K562 (cell line): Measurements from ENCODE around the gene SH2D7. TPM values are rescaled to one million over a fixed set of nuclear protein-coding genes. Genes with fewer than 3 reads are reported as not detected.

Experiments
- ATAC-seq: fragments of 200-7000 bp; cut with Tn5 transposase; 3 replicates; pipeline ENCODE4 v1.9.1; 2020; ENCODE audit warnings: moderate library complexity
- BruUV-seq: library from RNA; stranded (reverse); fragments of 400-500 nt; replicated peaks from 2 replicates; lab custom pipeline; 2021; lab: Mats Ljungman, UMichigan
- CTCF ChIA-PET: fragments of 300-600 bp; formaldehyde crosslinking; extraction: SDS; loops from one replicate; lab custom pipeline; 2021; ENCODE audit warnings: low intra/inter-chr PET ratio; lab: Yijun Ruan, JAX
- POLR2A ChIA-PET: fragments of 300-600, 350-650 bp; sonication (Branson Sonifier 250); formaldehyde crosslinking; extraction: SDS; loops from one replicate; lab custom pipeline; 2021; ENCODE audit warnings: antibody characterized with exemption, inconsistent platforms; lab: Yijun Ruan, JAX
- DNase-seq, 4 experiments: peaks; one replicate each; pipeline versions ENCODE4 v3.0.0 to v3.0.0-alpha.2; 2011 to 2018; ENCODE audit warnings: low spot score in 3 of 4, mixed read lengths in 3 of 4; ENCODE audit errors: extremely low read depth in 1 of 4
- FAIRE-seq: peaks from 2 replicates; lab custom pipeline; 2011; peaks lifted over from hg19 to GRCh38; lab: Jason Lieb, UNC
- H2AFZ ChIP-seq: 2 replicates; pipeline ENCODE4 v1.6.0; 2011; ENCODE audit warnings: low read depth, low read length, control low read depth, inconsistent platforms
- H3K27ac ChIP-seq: fragments of 200-600 bp; 3 replicates; pipeline ENCODE4 v1.8.0; 2011; ENCODE audit warnings: low read depth, mild to moderate bottlenecking, control low read depth, inconsistent platforms, low read length, moderate library complexity, mixed read lengths; ENCODE audit errors: extremely low read depth
- H3K27me3 ChIP-seq, 2 experiments: fragments of 300-600 bp in 1 of 2; 2 replicates in 1 of 2; 3 replicates in 1 of 2; pipeline versions ENCODE4 v1.6.0 to v1.8.0; 2011; ENCODE audit warnings: inconsistent platforms in 2 of 2, low read length in 2 of 2, mild to moderate bottlenecking in 1 of 2, mixed read lengths in 1 of 2, moderate library complexity in 1 of 2; ENCODE audit not compliant: control insufficient read depth in 2 of 2, insufficient read depth in 2 of 2
- H3K36me3 ChIP-seq: fragments of 300-600 bp; 3 replicates; pipeline ENCODE4 v1.8.0; 2011; ENCODE audit warnings: mild to moderate bottlenecking, low read length, inconsistent platforms; ENCODE audit not compliant: control insufficient read depth, insufficient read depth
- H3K4me1 ChIP-seq, 2 experiments: fragments of 200-600 bp in 1 of 2; replicated peaks in 1 of 2; 2 replicates in 1 of 2; 3 replicates in 1 of 2; pipeline versions ENCODE4 v1.5.1 to v1.8.0; 2011; ENCODE audit warnings: inconsistent platforms in 2 of 2, low read length in 2 of 2, mild to moderate bottlenecking in 1 of 2, mixed read lengths in 1 of 2, moderate library complexity in 1 of 2; ENCODE audit not compliant: control insufficient read depth in 2 of 2, insufficient read depth in 2 of 2
- H3K4me2 ChIP-seq: 2 replicates; pipeline ENCODE4 v1.6.1; 2011; ENCODE audit warnings: low read length, control low read depth, inconsistent platforms, mixed read lengths; ENCODE audit not compliant: insufficient read depth
- H3K4me3 ChIP-seq: fragments of 200-600 bp; sonication (generic), shearing (Covaris generic); 2 replicates; pipeline ENCODE4 v1.5.1; 2016; ENCODE audit warnings: control low read depth, inconsistent platforms
- H3K79me2 ChIP-seq: fragments of 200-600 bp; 3 replicates; pipeline ENCODE4 v1.8.0; 2011; ENCODE audit warnings: low read length, inconsistent platforms; ENCODE audit not compliant: control insufficient read depth, insufficient read depth
- H3K9ac ChIP-seq, 2 experiments: 2 replicates each; pipeline versions ENCODE4 v1.6.0 to v1.6.1; 2011; ENCODE audit warnings: low read depth in 2 of 2, low read length in 2 of 2, control low read depth in 1 of 2, inconsistent platforms in 1 of 2, mild to moderate bottlenecking in 1 of 2, mixed read lengths in 1 of 2; ENCODE audit not compliant: insufficient read depth in 1 of 2
- H3K9me1 ChIP-seq: one replicate; pipeline ENCODE4 v1.6.0; 2011; ENCODE audit warnings: inconsistent platforms, mild to moderate bottlenecking, low read length, moderate library complexity; ENCODE audit not compliant: control insufficient read depth, insufficient read depth
- H3K9me3 ChIP-seq: replicated peaks from 2 replicates; pipeline ENCODE4 v1.5.1; 2011; ENCODE audit warnings: low read depth, low read length, inconsistent platforms; ENCODE audit not compliant: control insufficient read depth, insufficient read depth
- H4K20me1 ChIP-seq: replicated peaks from 2 replicates; pipeline ENCODE4 v1.6.1; 2011; ENCODE audit warnings: low read length, inconsistent platforms, mixed read lengths; ENCODE audit not compliant: control insufficient read depth, insufficient read depth
- ARHGAP35 ChIP-seq: fragments of 450-650 bp; IDR thresholded peaks from 2 replicates; pipeline ENCODE4 v1.6.1; 2018; ENCODE audit not compliant: partially characterized antibody
- ELF4 ChIP-seq: fragments of 450-650 bp; formaldehyde crosslinking; IDR thresholded peaks from 2 replicates; pipeline ENCODE4 v1.4.0; 2022; ENCODE audit warnings: missing genetic modification characterization
- GABPA ChIP-seq: fragments of 200-800 bp; sonication (Bioruptor generic); conservative IDR thresholded peaks from 2 replicates; pipeline ENCODE4 v1.6.1; 2016; ENCODE audit warnings: low read depth, missing genetic modification characterization, missing compliant biosample characterization
- GATAD2A ChIP-seq: fragments of 450-650 bp; IDR thresholded peaks from 2 replicates; pipeline ENCODE4 v1.6.1; 2017
- HDGF ChIP-seq: fragments of 450-650 bp; IDR thresholded peaks from 2 replicates; pipeline ENCODE4 v1.6.1; 2016
- HIVEP1 ChIP-seq: fragments of 250-450 bp; sonication (Bioruptor Pico); IDR thresholded peaks from 2 replicates; pipeline ENCODE4 v1.4.0; 2020; ENCODE audit warnings: mild to moderate bottlenecking
- IRF1 ChIP-seq: sonication (generic); formaldehyde crosslinking; IDR thresholded peaks from 2 replicates; pipeline ENCODE4 v1.8.0; 2022; ENCODE audit warnings: missing genetic modification reagents, mild to moderate bottlenecking, borderline replicate concordance
- MTA1 ChIP-seq: fragments of 450-650 bp; IDR thresholded peaks from 2 replicates; pipeline ENCODE4 v1.6.1; 2017; ENCODE audit warnings: borderline replicate concordance
- NCOA6 ChIP-seq: fragments of 450-650 bp; IDR thresholded peaks from 2 replicates; pipeline ENCODE4 v1.6.1; 2017; ENCODE audit warnings: mild to moderate bottlenecking
- NELFE ChIP-seq: IDR thresholded peaks from 2 replicates; pipeline ENCODE4 v1.6.1; 2011; ENCODE audit warnings: mild to moderate bottlenecking; ENCODE audit not compliant: insufficient read depth, insufficient read length
- NFE2L1 ChIP-seq: fragments of 450-650 bp; IDR thresholded peaks from 2 replicates; pipeline ENCODE4 v1.6.1; 2016; ENCODE audit warnings: missing genetic modification characterization, low read depth, mild to moderate bottlenecking, missing compliant biosample characterization, moderate library complexity, borderline replicate concordance
- PREB ChIP-seq: sonication (generic); formaldehyde crosslinking; IDR thresholded peaks from 2 replicates; pipeline ENCODE4 v1.8.1; 2023; ENCODE audit warnings: mild to moderate bottlenecking, missing genetic modification reagents
- SREBF1 ChIP-seq: fragments of 150-350 bp; IDR thresholded peaks from 2 replicates; pipeline ENCODE4 v1.6.1; 2014; ENCODE audit warnings: antibody characterized with exemption, low read depth, low read length, borderline replicate concordance
- SRSF3 ChIP-seq: fragments of 200-400 bp; formaldehyde crosslinking; IDR thresholded peaks from 2 replicates; pipeline ENCODE4 v1.6.1; 2016; ENCODE audit warnings: mild to moderate bottlenecking, low read length, moderate library complexity; ENCODE audit not compliant: insufficient read depth
- TCF7L2 ChIP-seq: fragments of 150-350 bp; IDR thresholded peaks from 2 replicates; pipeline ENCODE4 v1.6.1; 2016; ENCODE audit warnings: low read depth, mild to moderate bottlenecking, low read length, moderate library complexity
- ZNF354B ChIP-seq: fragments of 250-450 bp; sonication (Bioruptor Pico); IDR thresholded peaks from 2 replicates; pipeline ENCODE4 v1.4.0; 2020
- ZNF79 ChIP-seq: fragments of 250-450 bp; sonication (Bioruptor Pico); IDR thresholded peaks from 2 replicates; pipeline ENCODE4 v1.4.0; 2020; ENCODE audit warnings: low read depth, mild to moderate bottlenecking, moderate library complexity
- WGBS: fragments of 100-300 bp; shearing (Covaris generic); methylation state at CpG from one replicate; pipeline ENCODE4 v1.1.6; 2016; ENCODE audit warnings: low coverage, mixed read lengths; ENCODE audit not compliant: insufficient coverage; ENCODE audit errors: missing lambda C conversion rate; 5-methylcytosine and 5-hydroxymethylcytosine counted together
- in situ Hi-C: fragments of 300-500 bp; cut with MboI; formaldehyde crosslinking; loops from 4 replicates; pipeline ENCODE4 v1.15.0; 2018; ENCODE audit warnings: inconsistent platforms, mixed read lengths
- intact Hi-C: fragments of 100-400 bp; cut with micrococcal nuclease; formaldehyde crosslinking; loops from 2 replicates; pipeline ENCODE4 v1.14.2; 2022
- polyA plus RNA-seq, 8 experiments: library from polyadenylated mRNA; depleted of rRNA in 4 of 8; stranded (reverse) in 5 of 8; unstranded in 3 of 8; fragments of >200 nt; fragmentation: Nextera tagmentation in 2 of 8; fragmentation: Illumina TruSeq in 1 of 8; extraction: Ambion mirVana in 2 of 8; extraction: Trizol in 1 of 8; gene quantifications; 2 replicates each; pipeline versions ENCODE4 v1.2.1 to v1.2.3, GENCODE V29; 2011 to 2014; ENCODE audit warnings: inconsistent platforms in 1 of 8, missing spikeins in 1 of 8
- total RNA-seq, 7 experiments: library from RNA; depleted of rRNA in 6 of 7; stranded (reverse); fragments of >200 nt in 6 of 7; fragmentation: Illumina TruSeq in 2 of 7; extraction: Trizol in 2 of 7; gene quantifications; 2 replicates each; pipeline versions ENCODE4 v1.2.1 to v1.2.3, GENCODE V29; 2011 to 2021; ENCODE audit warnings: low replicate concordance in 1 of 7

SH2D7 gene
- total and polyA plus RNA-seq, 9 of the 15 experiments (the other 6 are each of a cell fraction or from before 2014, with no cell fraction given): not detected

- BruUV-seq: no TSS peak
- H3K36me3 ChIP-seq: peaks cover 9% of the 10 kb centered on the region; the same call in 2 of the 3 replicates
- CTCF ChIA-PET: no interaction called here
Observed at GRCh38 chr15:78050826-78051225, 41.5 kb upstream of the SH2D7 start.

GRCh38 chr15:78051596-78051995 is 40.8 kb upstream of the SH2D7 start:
- Histone ChIP-seq H3K4me2 (no peak overlapping the region), H3K9me1 (no peaks in the 10 kb centered on the region), H3K27ac (no peak overlapping the region), H4K20me1 (peaks cover 5% of the 10 kb centered on the region; the same call in 1 of the 2 replicates), H2AFZ (no peak overlapping the region), H3K79me2 (no peaks in the 10 kb centered on the region), H3K9me3 (no peaks in the 10 kb centered on the region), H3K27me3 (no peaks in the 10 kb centered on the region), H3K36me3 (peaks cover 9% of the 10 kb centered on the region; the same call in 2 of the 3 replicates), H3K9ac (no peak overlapping the region), H3K4me1 (peaks cover 0 to 3% of the 10 kb centered on the region in 2 experiments; a peak in 1 of 5 replicates), H3K4me3 (no peak overlapping the region)
- intact Hi-C loops: no loop called here
- in situ Hi-C loops: no loop called here
- no TSS peak for BruUV-seq
- DNase-seq (no peak), ATAC-seq (no peak), FAIRE-seq (no peak)
- CTCF ChIA-PET: no interaction called here
- WGBS: 70% methylated on average over 3 of the region's 3 CpGs
- POLR2A ChIA-PET: interaction anchor here (0.8 to 1.6 kb wide), 4 partner anchors 11 to 42 kb away, joined by 3 to 5 read pairs (median 4); no protein-coding TSS in a partner anchor
- TF ChIP-seq NCOA6 (no peak), GABPA (no peak), GATAD2A (no peak), TCF7L2 (no peak), SRSF3 (no peak), NELFE (no peak), MTA1 (no peak), ELF4 (CRISPR knock-in tag) (no peak), PREB (CRISPR knock-in tag) (no peak), HDGF (no peak), ZNF79 (CRISPR knock-in tag) (no peak), HIVEP1 (no peak)

More at GRCh38 chr15:78050826-78051225, 41.5 kb upstream of the SH2D7 start:
- Histone ChIP-seq H3K27ac (no peak overlapping the region), H3K9ac (no peak overlapping the region), H3K79me2 (no peaks in the 10 kb centered on the region), H3K9me1 (no peaks in the 10 kb centered on the region), H3K9me3 (no peaks in the 10 kb centered on the region), H3K4me2 (no peak overlapping the region), H2AFZ (no peak overlapping the region), H3K4me1 (no peaks in the 10 kb centered on the region), H3K4me3 (no peak overlapping the region), H3K27me3 (no peaks in the 10 kb centered on the region), H4K20me1 (peaks cover 5% of the 10 kb centered on the region; the same call in 1 of the 2 replicates)
- TF ChIP-seq NFE2L1 (tag): no peak
- TF ChIP-seq ARHGAP35: no peak
- TF ChIP-seq SREBF1: no peak
- no peak for TF ChIP-seq ZNF354B (CRISPR knock-in tag)
- no peak for TF ChIP-seq IRF1 (CRISPR knock-in tag)
- POLR2A ChIA-PET: interaction anchor here (0.6 to 1.3 kb wide), 3 partner anchors 9 to 822 kb away, joined by 3 to 5 read pairs (median 3); no protein-coding TSS in a partner anchor
- DNase-seq (no peak), FAIRE-seq (no peak), ATAC-seq (no peak)
- 33% methylated on average over 1 of the region's 1 CpG for WGBS
- in situ Hi-C loops: no loop called here
- intact Hi-C loops: no loop called here
